Neural crest cell (in vitro differentiated cells): ENCODE results near the gene VSIG10L2. TPM values are rescaled to one million over a fixed set of nuclear protein-coding genes. Genes with fewer than 3 reads are reported as not detected.

ENCODE experiments used
- DNase-seq: peaks from one replicate; pipeline ENCODE4 v3.0.0; 2021; ENCODE audit warnings: low read depth, mixed read lengths, low spot score
- H3K27ac Mint-ChIP-seq: one replicate; pipeline ENCODE4 v1.8.0; 2021; ENCODE audit warnings: mild to moderate bottlenecking, mixed read lengths; ENCODE audit not compliant: unreplicated experiment
- H3K27me3 Mint-ChIP-seq: 2 replicates; pipeline ENCODE4 v1.8.0; 2021; ENCODE audit warnings: low read depth, mild to moderate bottlenecking, mixed read lengths
- H3K36me3 Mint-ChIP-seq: 2 replicates; pipeline ENCODE4 v1.8.0; 2021; ENCODE audit warnings: low read depth, mild to moderate bottlenecking, mixed read lengths
- H3K4me1 Mint-ChIP-seq: 2 replicates; pipeline ENCODE4 v1.8.0; 2021; ENCODE audit warnings: mixed read lengths
- H3K4me3 Mint-ChIP-seq: one replicate; pipeline ENCODE4 v1.8.0; 2021; ENCODE audit warnings: mild to moderate bottlenecking, mixed read lengths
- H3K9me3 Mint-ChIP-seq: 2 replicates; pipeline ENCODE4 v1.8.0; 2021; ENCODE audit warnings: mixed read lengths
- CTCF ChIP-seq: fragments of 200-600 bp; sonication (generic); conservative IDR thresholded peaks from 2 replicates; pipeline ENCODE4 v1.5.0; 2021; ENCODE audit warnings: antibody characterized with exemption, mild to moderate bottlenecking
- total RNA-seq: library from RNA; stranded (reverse); gene quantifications from 2 replicates; pipeline ENCODE4 v1.2.1, GENCODE V29; 2021

Gene VSIG10L2
- total RNA-seq, 1 donor from 2014 or later, result not detected

GRCh38 chr11:125948278-125949051 is 2.6 kb downstream of the VSIG10L2 start:
- DNase-seq, result no peak
- no peaks in the 10 kb centered on the region for H3K9me3 Mint-ChIP-seq

DNA sequence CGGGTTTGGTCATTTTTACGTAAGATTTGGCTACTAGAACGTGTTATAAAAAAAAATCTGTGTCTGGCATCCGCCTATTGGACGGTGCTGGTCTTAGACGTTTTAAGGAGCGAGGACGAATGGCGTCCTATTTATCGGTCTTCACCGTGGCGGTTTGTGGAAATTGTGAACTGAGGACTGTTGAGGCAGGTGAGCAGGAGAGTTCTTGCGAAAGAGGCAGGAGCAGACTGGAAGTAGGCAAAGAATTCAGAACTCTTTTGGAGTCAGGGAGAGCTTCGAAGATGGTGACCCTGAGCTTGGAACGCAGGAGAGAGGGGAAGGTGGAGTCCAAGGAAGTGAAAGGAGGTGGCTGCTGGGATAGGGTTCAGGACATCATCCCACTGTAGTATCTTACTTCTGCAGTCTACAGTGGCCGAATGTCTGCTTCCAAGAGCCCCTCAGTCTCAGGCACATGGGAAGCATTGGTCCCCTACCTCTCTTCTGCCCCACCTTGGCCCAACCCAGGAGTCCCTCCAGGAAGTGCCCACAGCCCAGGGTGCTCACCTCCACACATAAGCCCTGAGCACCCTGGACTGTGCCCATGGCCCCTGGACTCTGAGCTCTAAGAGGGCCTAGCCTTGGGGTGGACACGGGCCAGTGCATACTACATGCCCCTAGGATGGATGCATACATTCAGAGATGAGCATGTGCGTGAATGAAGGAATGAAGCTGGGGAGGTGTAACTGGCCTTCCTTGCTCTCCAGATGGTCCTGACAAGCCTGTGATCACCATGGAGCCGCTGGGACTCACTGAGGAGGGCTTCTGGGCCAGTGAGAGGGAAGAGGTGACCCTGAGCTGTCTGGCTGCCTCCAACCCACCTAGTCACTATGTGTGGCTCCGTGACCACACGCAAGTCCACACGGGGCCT is 3.7 kb downstream of the VSIG10L2 start:
- H3K9me3 Mint-ChIP-seq, result no peaks in the 10 kb centered on the region
- H3K36me3 Mint-ChIP-seq, result no peaks in the 10 kb centered on the region
- no peaks in the 10 kb centered on the region for H3K4me1 Mint-ChIP-seq
- TF ChIP-seq CTCF, result no peak
- no peak overlapping the region for H3K4me3 Mint-ChIP-seq
- H3K27me3 Mint-ChIP-seq, result peaks cover 4% of the 10 kb centered on the region
- H3K27ac Mint-ChIP-seq, result peak overlapping the region; percentile 4
- DNase-seq, result no peak

More at GRCh38 chr11:125948278-125949051, 2.6 kb downstream of the VSIG10L2 start:
- Mint-ChIP-seq H3K27ac (no peak overlapping the region), H3K4me3 (no peak overlapping the region), H3K4me1 (no peaks in the 10 kb centered on the region), H3K36me3 (no peaks in the 10 kb centered on the region), H3K27me3 (peaks cover 14% of the 10 kb centered on the region)
- TF ChIP-seq CTCF, result no peak

GRCh38 chr11:125950178-125950490 is 4.3 kb downstream of the VSIG10L2 start:
- Mint-ChIP-seq H3K27me3 (peaks cover 3% of the 10 kb centered on the region), H3K27ac (no peak overlapping the region), H3K4me3 (no peak overlapping the region), H3K36me3 (no peaks in the 10 kb centered on the region), H3K4me1 (no peaks in the 10 kb centered on the region), H3K9me3 (no peaks in the 10 kb centered on the region)
- no peak for DNase-seq
- TF ChIP-seq CTCF, result no peak

GRCh38 chr11:125950696-125951651 is 5.1 kb downstream of the VSIG10L2 start:
- no peak for DNase-seq
- Mint-ChIP-seq H3K4me1 (no peaks in the 10 kb centered on the region), H3K4me3 (no peak overlapping the region), H3K9me3 (no peaks in the 10 kb centered on the region), H3K27me3 (peaks cover 3% of the 10 kb centered on the region), H3K27ac (peak overlapping the region; percentile 13), H3K36me3 (no peaks in the 10 kb centered on the region)
- TF ChIP-seq CTCF, result no peak

DNA sequence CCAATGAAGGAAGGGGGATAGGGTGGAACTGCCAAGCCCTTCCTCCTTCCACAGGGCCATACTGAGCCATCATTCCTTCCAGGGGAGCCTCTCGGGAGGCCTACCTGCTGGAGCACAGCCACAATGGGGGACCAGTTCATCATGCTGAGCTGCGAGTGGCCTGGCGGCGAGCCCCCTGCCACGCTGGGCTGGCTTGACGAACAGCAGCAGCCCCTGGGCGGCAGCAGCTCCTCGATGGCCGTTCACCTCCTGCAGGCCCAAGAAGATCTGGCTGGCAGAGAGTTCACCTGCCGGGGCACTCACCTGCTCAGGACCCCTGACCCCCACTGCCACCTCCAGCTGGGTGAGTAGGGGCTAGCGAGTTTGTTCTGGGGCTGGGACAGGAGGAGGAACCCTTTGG is 5.9 kb downstream of the VSIG10L2 start:
- no peaks in the 10 kb centered on the region for H3K36me3 Mint-ChIP-seq
- peak overlapping the region; percentile 4 for H3K27ac Mint-ChIP-seq
- H3K27me3 Mint-ChIP-seq, result peaks cover 3% of the 10 kb centered on the region
- H3K9me3 Mint-ChIP-seq, result no peaks in the 10 kb centered on the region
- TF ChIP-seq CTCF, result no peak
- no peak for DNase-seq
- peaks cover 5% of the 10 kb centered on the region for H3K4me1 Mint-ChIP-seq
- no peak overlapping the region for H3K4me3 Mint-ChIP-seq
